MM.1S (cell line): Measurements from ENCODE around the gene KRT2.

Source experiments
- DNase-seq: peaks from one replicate; pipeline ENCODE4 v3.0.0-alpha.2; 2015
- H2AFZ ChIP-seq: fragments of 300-600 bp; sonication (generic); 2 replicates; pipeline ENCODE4 v1.6.0; 2016; ENCODE audit warnings: antibody characterized with exemption, low read length
- H3F3A ChIP-seq: fragments of 300-600 bp; sonication (generic); 2 replicates; pipeline ENCODE4 v1.6.1; 2016; ENCODE audit warnings: mild to moderate bottlenecking, antibody characterized with exemption, low read length, moderate library complexity, mixed read lengths; ENCODE audit not compliant: insufficient read depth
- H3K27ac ChIP-seq: fragments of 300-600 bp; sonication (generic); 2 replicates; pipeline ENCODE4 v1.5.1; 2016; ENCODE audit warnings: mild to moderate bottlenecking, low read length
- H3K27me3 ChIP-seq: fragments of 300-600 bp; sonication (generic); replicated peaks from 2 replicates; pipeline ENCODE4 v1.6.0; 2016; ENCODE audit warnings: low read length; ENCODE audit not compliant: insufficient read depth
- H3K36me3 ChIP-seq: fragments of 300-600 bp; sonication (generic); replicated peaks from 2 replicates; pipeline ENCODE4 v1.6.1; 2016; ENCODE audit warnings: mild to moderate bottlenecking, low read length, mixed read lengths; ENCODE audit not compliant: insufficient read depth
- H3K4me1 ChIP-seq: fragments of 300-600 bp; sonication (generic); 2 replicates; pipeline ENCODE4 v1.6.1; 2016; ENCODE audit warnings: low read length, mixed read lengths
- H3K4me2 ChIP-seq: fragments of 300-600 bp; sonication (generic); 2 replicates; pipeline ENCODE4 v1.6.0; 2016; ENCODE audit warnings: low read depth, low read length
- H3K4me3 ChIP-seq: fragments of 300-600 bp; sonication (generic); 2 replicates; pipeline ENCODE4 v1.5.1; 2016; ENCODE audit warnings: low read length, mixed read lengths
- H3K79me2 ChIP-seq: fragments of 300-600 bp; sonication (generic); 2 replicates; pipeline ENCODE4 v1.6.1; 2016; ENCODE audit warnings: mixed run types, low read length, mixed read lengths
- H3K9ac ChIP-seq: fragments of 300-600 bp; sonication (generic); 2 replicates; pipeline ENCODE4 v1.6.1; 2016; ENCODE audit warnings: low read length, mixed read lengths
- H3K9me2 ChIP-seq: fragments of 300-600 bp; sonication (generic); replicated peaks from 2 replicates; pipeline ENCODE4 v1.6.1; 2016; ENCODE audit warnings: mild to moderate bottlenecking, low read length, mixed read lengths; ENCODE audit not compliant: insufficient read depth
- H3K9me3 ChIP-seq: fragments of 300-600 bp; sonication (generic); replicated peaks from 2 replicates; pipeline ENCODE4 v1.6.1; 2016; ENCODE audit warnings: mild to moderate bottlenecking, low read length, mixed read lengths; ENCODE audit not compliant: insufficient read depth
- H4K20me1 ChIP-seq: fragments of 300-600 bp; sonication (generic); 2 replicates; pipeline ENCODE4 v1.6.1; 2016; ENCODE audit warnings: mild to moderate bottlenecking, low read length, moderate library complexity, mixed read lengths; ENCODE audit not compliant: insufficient read depth
- CTCF ChIP-seq: fragments of 300-600 bp; sonication (generic); IDR thresholded peaks from 2 replicates; pipeline ENCODE4 v1.5.1; 2016; ENCODE audit warnings: antibody characterized with exemption, low read length, mixed read lengths
- EZH2 ChIP-seq: fragments of 300-600 bp; sonication (generic); optimal IDR thresholded peaks from 2 replicates; pipeline ENCODE3; 2017; ENCODE audit warnings: low read depth, mild to moderate bottlenecking, antibody characterized with exemption, low read length, mixed read lengths
- EZH2phosphoT487 ChIP-seq: fragments of 300-600 bp; sonication (generic); IDR thresholded peaks from 2 replicates; pipeline ENCODE4 v1.6.1; 2018; ENCODE audit warnings: antibody characterized with exemption, low read length

Gene KRT2

GRCh38 chr12:52631264-52631663 lies 20.7 kb downstream of the KRT2 start:
- no peak for DNase-seq
- Histone ChIP-seq H3K9me2 (no peaks in the 10 kb centered on the region), H4K20me1 (no peaks in the 10 kb centered on the region), H3K27me3 (peaks cover 3% of the 10 kb centered on the region; the same call in 1 of the 2 replicates), H3K4me2 (no peak overlapping the region), H3K4me1 (no peaks in the 10 kb centered on the region), H3F3A (no peaks in the 10 kb centered on the region), H3K9ac (no peak overlapping the region), H3K4me3 (no peak overlapping the region), H2AFZ (no peak overlapping the region), H3K9me3 (no peaks in the 10 kb centered on the region), H3K36me3 (no peaks in the 10 kb centered on the region), H3K27ac (no peak overlapping the region), H3K79me2 (no peaks in the 10 kb centered on the region)
- TF ChIP-seq CTCF (no peak), EZH2 (no peak), EZH2phosphoT487 (no peak)

GRCh38 chr12:52630599-52631200 lies 21.3 kb downstream of the KRT2 start:
- H3F3A ChIP-seq: no peaks in the 10 kb centered on the region
- DNase-seq: no peak
- no peaks in the 10 kb centered on the region for H3K9me2 ChIP-seq
- no peaks in the 10 kb centered on the region for H3K9me3 ChIP-seq
- no peaks in the 10 kb centered on the region for H3K4me1 ChIP-seq
- TF ChIP-seq CTCF (no peak), EZH2phosphoT487 (no peak), EZH2 (no peak)
- no peak overlapping the region for H3K27ac ChIP-seq
- no peaks in the 10 kb centered on the region for H3K36me3 ChIP-seq
- H3K9ac ChIP-seq: no peak overlapping the region
- H3K79me2 ChIP-seq: no peaks in the 10 kb centered on the region
- peaks cover 3% of the 10 kb centered on the region; the same call in 1 of the 2 replicates for H3K27me3 ChIP-seq
- no peak overlapping the region for H3K4me3 ChIP-seq
- no peaks in the 10 kb centered on the region for H4K20me1 ChIP-seq
- H2AFZ ChIP-seq: no peak overlapping the region
- H3K4me2 ChIP-seq: no peak overlapping the region

- H3K79me2 ChIP-seq: no peaks in the 10 kb centered on the region
- no peak overlapping the region for H2AFZ ChIP-seq
- H3K9me2 ChIP-seq: no peaks in the 10 kb centered on the region
- H3F3A ChIP-seq: no peaks in the 10 kb centered on the region
- no peak overlapping the region for H3K27ac ChIP-seq
- no peak for DNase-seq
- H3K4me2 ChIP-seq: no peak overlapping the region
- no peaks in the 10 kb centered on the region for H4K20me1 ChIP-seq
- H3K4me3 ChIP-seq: no peak overlapping the region
- H3K36me3 ChIP-seq: no peaks in the 10 kb centered on the region
- no peaks in the 10 kb centered on the region for H3K4me1 ChIP-seq
- H3K27me3 ChIP-seq: peaks cover 3% of the 10 kb centered on the region; the same call in 1 of the 2 replicates
- TF ChIP-seq EZH2phosphoT487 (no peak), CTCF (no peak), EZH2 (no peak)
- H3K9ac ChIP-seq: no peak overlapping the region
- no peaks in the 10 kb centered on the region for H3K9me3 ChIP-seq
Observed at GRCh38 chr12:52630008-52630500, 22.0 kb downstream of the KRT2 start.
